Measurements from ENCODE around the gene LAMB2. TPM values are rescaled to one million over a fixed set of nuclear protein-coding genes. Genes with fewer than 3 reads are reported as not detected.

LAMB2 gene
- total and polyA plus RNA-seq, 2 of the 8 experiments (the other 6 are each of a cell fraction or from before 2014, with no cell fraction given), result 112 to 153 TPM

DNA sequence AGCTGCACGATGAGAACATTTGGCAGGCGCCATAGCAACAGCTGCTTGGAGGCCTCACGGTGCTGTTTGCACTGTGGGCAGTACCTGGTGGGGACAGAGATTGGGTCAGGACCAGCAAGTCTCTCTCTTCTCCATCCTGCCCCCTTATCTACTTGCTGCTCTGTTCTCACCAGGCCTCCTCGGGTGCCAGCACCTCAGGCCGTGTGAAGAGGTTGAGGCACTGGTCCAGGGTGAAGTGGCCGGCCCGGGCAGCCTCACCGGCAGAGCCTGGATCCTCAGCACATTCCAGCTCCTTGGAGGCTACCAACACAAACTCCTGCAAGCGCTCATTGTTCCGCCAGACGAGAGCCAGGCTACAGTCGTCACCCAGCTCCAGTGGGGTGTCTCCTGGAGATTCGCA, 22.1 kb downstream of the LAMB2 start:
- Histone ChIP-seq H4K5ac (ENCODE audit: insufficient read length, low read depth, low read length) (no peak overlapping the region), H2BK12ac (ENCODE audit: low read depth, low read length) (no peak overlapping the region), H3K9me3 (ENCODE audit: insufficient read depth in 2 of 2, low read depth in 1 of 2, low read length in 1 of 2) (no peaks in the 10 kb centered on the region), H3K9ac (replicated peaks in 1 of 4; ENCODE audit: extremely low read depth in 1 of 4, low read depth in 3 of 4, low read length in 3 of 4) (no peak overlapping the region), H4K91ac (replicated peaks; ENCODE audit: insufficient read length, low read length) (no peak overlapping the region), H3K23ac (ENCODE audit: insufficient read length) (no peak overlapping the region), H2AK5ac (ENCODE audit: low read depth, low read length) (no peak overlapping the region), H3K27ac (ENCODE audit: low read depth, low read length) (no peak overlapping the region), H4K20me1 (replicated peaks in 1 of 2; ENCODE audit: control insufficient read depth in 1 of 2, insufficient read depth in 2 of 2, low read length in 2 of 2) (peaks cover 0 to 15% of the 10 kb centered on the region in 2 experiments), H4K8ac (ENCODE audit: extremely low read depth, insufficient read depth, low read length) (no peak overlapping the region), H2BK5ac (ENCODE audit: low read depth, low read length) (no peak overlapping the region), H3K4me2 (ENCODE audit: insufficient read depth in 1 of 2, low read depth in 2 of 2, low read length in 2 of 2) (no peak overlapping the region), H3K56ac (replicated peaks; ENCODE audit: insufficient read length, low read depth, low read length) (no peak overlapping the region), H3K14ac (ENCODE audit: insufficient read length) (no peak overlapping the region), H3K4me3 (ENCODE audit: extremely low read depth in 1 of 4, insufficient read depth in 2 of 4, low read depth in 3 of 4, low read length in 4 of 4) (no peak overlapping the region), H3K23me2 (ENCODE audit: low read depth, low read length) (no peaks in the 10 kb centered on the region), H2BK15ac (ENCODE audit: low read length) (no peak overlapping the region), H2BK20ac (ENCODE audit: low read length) (no peak overlapping the region), H3K4ac (replicated peaks; ENCODE audit: insufficient read length, low read depth, low read length) (no peak overlapping the region), H2BK120ac (replicated peaks; ENCODE audit: low read depth, low read length) (no peak overlapping the region), H3K79me2 (ENCODE audit: control insufficient read depth in 1 of 2, insufficient read depth in 2 of 2, low read length in 2 of 2) (no peaks in the 10 kb centered on the region), H3K4me1 (replicated peaks in 1 of 4; ENCODE audit: control insufficient read depth in 3 of 4, insufficient read depth in 4 of 4, low read length in 3 of 4) (peaks cover 0 to 2% (median 0%) of the 10 kb centered on the region in 4 experiments; a peak in 1 of 7 replicates), H2AFZ (ENCODE audit: low read length) (no peak overlapping the region), H3K36me3 (ENCODE audit: control insufficient read depth in 2 of 4, insufficient read depth in 4 of 4, low read length in 3 of 4) (peaks cover 23 to 66% (median 58%) of the 10 kb centered on the region in 4 experiments), H3K79me1 (ENCODE audit: low read depth, low read length) (no peaks in the 10 kb centered on the region), H3K18ac (ENCODE audit: extremely low read depth, low read length) (no peak overlapping the region), H3K27me3 (replicated peaks in 1 of 4; ENCODE audit: control insufficient read depth in 3 of 4, extremely low read depth in 1 of 4, insufficient read depth in 3 of 4, low read length in 3 of 4) (no peaks in the 10 kb centered on the region; a peak in 1 of 7 replicates)
- ChIA-PET CTCF (ENCODE audit: partially characterized antibody) (interaction anchor here (1.0 to 3.2 kb wide), 4 partner anchors 9 to 47 kb away, joined by 3 to 16 read pairs (median 6); partner anchors contain the start of genes LAMB2, QRICH1 and USP19), POLR2A (ENCODE audit: partially characterized antibody) (interaction anchor here (15.7 to 27.9 kb wide), 3 partner anchors 2 to 93 kb away, joined by 141 to 508 read pairs (median 508); partner anchors contain the start of genes DALRD3, NDUFAF3, QARS1 and QRICH1)
- 92% methylated on average over 13 of the region's 13 CpGs; no CpG with 5 or more reads in 1 of the 2 experiments for WGBS, 2 experiments (ENCODE audit: extremely low coverage in 1 of 2, insufficient coverage in 1 of 2, insufficient read length in 1 of 2, insufficient replicate concordance in 2 of 2, low coverage in 1 of 2, low lambda C conversion rate in 2 of 2, missing lambda C conversion rate in 1 of 2)
- DNase-seq (ENCODE audit: low read depth in 1 of 2, low spot score in 2 of 2) (no peak), FAIRE-seq (no peak)
- TF ChIP-seq TAF7 (optimal IDR thresholded peaks at IDR 0.05; ENCODE audit: borderline replicate concordance, low read depth, low read length) (no peak), SIRT6 (IDR thresholded peaks at IDR 0.05; ENCODE audit: low read length) (no peak), RXRA (IDR thresholded peaks at IDR 0.05; ENCODE audit: insufficient read depth, low read depth, low read length) (no peak), RAD21 (IDR thresholded peaks at IDR 0.05 in 1 of 2, conservative IDR thresholded peaks at IDR 0.05 in 1 of 2; ENCODE audit: low read depth in 2 of 2, low read length in 2 of 2) (no peak), CTBP2 (IDR thresholded peaks at IDR 0.05; ENCODE audit: borderline replicate concordance, insufficient read depth, insufficient read length, low read length) (no peak), ZNF274 (IDR thresholded peaks at IDR 0.05; ENCODE audit: borderline replicate concordance, extremely low read depth, low read length) (no peak), RFX5 (IDR thresholded peaks at IDR 0.05; ENCODE audit: borderline replicate concordance, low read depth, low read length) (no peak), CREB1 (IDR thresholded peaks at IDR 0.05) (no peak)
